ENCODE results near the gene YTHDF1.

YTHDF1 gene

DNA sequence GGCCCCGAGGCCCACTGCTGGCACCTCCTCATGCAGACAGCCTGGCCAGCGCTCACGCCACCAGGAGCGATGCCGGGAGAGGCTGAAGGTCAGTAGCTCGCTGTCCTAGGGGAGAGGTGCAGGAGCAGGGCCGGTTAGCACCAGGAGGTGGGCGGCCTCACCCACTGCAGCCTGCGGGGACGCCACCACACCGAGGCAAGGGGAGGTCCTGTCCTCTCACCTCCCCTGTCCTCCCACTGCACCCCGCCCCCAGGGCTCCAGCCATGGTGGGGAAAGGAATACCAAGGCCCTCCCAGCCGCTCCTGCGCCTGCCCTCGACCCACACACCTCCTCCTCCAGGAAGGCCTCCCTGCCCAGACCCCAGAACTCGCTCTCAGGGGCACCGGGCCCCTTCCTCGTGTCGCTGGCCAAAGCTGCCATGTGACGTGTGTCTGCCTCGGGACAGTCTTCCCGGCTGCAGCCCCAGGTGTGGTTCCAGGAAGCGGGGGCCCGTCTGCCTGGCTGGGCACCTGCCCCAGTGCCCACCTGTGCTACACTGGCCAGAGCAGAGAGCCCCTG lies 31.8 kb upstream of the YTHDF1 start:
- DNase-seq: no peak

DNA sequence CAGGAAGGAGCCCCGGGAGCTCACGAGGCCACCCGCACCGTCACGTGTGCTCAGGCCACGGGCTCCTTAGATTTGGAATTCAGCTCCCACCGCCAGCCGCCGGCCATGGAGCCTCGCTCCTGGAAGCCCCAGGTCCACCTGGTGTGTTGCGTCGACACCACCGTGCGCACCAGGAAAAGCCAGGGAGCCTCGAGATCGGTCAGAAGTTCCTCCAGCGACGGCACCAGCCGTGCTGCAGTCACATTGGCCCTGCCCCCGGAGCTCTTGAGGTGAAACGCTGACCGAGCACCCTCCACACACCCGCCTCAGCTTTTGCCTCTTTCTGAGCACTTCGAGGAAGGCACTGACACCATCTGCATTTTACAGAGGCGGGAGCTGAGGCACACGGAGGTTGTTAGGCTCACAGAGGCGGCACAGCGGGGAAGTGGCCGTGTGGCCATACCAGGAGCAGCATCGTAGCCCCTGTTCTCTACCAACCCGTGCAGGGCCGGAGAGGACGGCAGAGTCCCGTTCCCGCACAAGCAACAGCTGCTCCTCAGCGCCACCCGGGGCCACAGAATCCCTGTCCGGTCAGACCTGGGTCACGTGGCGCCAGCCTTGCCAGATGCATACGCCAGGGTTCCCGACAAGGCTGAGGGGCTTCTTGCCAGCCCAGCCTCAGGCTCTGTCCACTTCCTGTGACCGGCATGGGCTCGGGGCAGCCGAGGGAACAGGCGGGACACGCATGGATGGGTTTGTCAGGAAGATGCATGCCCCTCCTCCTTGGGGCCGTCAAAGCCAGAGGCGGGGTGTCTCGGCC lies 30.8 kb upstream of the YTHDF1 start:
- no peak for DNase-seq

GRCh38 chr20:63244468-63244867 lies 28.5 kb upstream of the YTHDF1 start:
- no peak for DNase-seq

GRCh38 chr20:63243604-63244247 lies 27.8 kb upstream of the YTHDF1 start:
- DNase-seq: no peak

GRCh38 chr20:63242736-63243135 lies 26.8 kb upstream of the YTHDF1 start:
- DNase-seq: no peak

DNA sequence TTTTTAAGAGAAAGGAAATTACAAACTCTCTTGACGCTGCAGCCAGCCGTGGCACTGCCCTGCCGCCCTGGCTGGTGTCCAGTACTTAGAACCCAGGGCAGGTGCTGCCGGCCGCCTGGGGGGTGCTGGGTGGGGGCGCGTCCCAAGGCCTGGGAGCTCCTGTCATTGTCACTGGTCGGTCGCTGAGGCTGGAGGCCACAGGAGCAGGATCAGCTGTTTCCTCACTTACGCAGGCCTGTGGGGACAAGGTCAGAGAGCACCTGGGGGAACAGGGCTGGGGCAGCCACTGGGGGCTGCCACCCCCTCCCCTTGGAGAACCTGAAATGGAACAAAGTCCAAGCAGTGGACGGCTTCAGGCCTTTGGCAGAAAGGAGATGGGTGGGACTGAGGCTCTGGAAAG lies 25.3 kb upstream of the YTHDF1 start:
- DNase-seq: no peak

- DNase-seq: no peak
These were observed 24.1 kb upstream of the YTHDF1 start for GRCh38 chr20:63240004-63240403.

DNA sequence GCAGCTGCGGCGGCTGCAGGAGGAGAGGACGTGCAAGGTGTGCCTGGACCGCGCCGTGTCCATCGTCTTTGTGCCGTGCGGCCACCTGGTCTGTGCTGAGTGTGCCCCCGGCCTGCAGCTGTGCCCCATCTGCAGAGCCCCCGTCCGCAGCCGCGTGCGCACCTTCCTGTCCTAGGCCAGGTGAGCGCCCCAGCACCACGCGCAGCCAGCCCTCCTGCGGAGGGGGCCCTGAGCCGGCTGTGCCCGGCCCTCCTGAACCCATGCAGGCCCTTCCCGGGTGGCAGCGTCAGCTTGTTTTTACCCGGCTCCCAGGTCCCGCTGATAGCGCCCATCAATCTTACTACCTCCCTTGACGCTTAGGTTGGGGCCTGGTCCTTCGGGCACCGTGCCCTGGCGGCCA lies 23.5 kb upstream of the YTHDF1 start:
- no peak for DNase-seq

- no peak for DNase-seq
These were observed 22.7 kb upstream of the YTHDF1 start for GRCh38 chr20:63238514-63239125.

DNA sequence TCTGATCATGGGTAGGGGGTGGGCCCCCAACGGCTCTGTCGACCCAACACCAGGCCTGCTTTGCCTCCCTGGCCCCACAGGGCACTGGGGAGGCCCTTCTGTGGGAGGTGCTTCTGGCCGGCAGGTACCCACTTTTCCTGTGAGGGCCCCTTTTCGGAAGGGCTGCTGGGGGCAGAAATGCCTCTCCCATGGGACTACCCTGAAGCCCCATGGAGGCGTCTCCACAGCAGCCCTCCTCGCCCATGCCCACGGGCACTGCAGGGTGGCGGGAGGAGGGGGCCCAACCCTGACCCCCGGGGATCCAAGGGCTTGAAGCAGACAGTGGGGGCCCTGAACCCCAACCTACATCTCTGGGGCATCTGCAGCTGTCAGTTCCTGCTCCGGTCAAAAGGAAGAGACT lies 22.1 kb upstream of the YTHDF1 start:
- no peak for DNase-seq

DNA sequence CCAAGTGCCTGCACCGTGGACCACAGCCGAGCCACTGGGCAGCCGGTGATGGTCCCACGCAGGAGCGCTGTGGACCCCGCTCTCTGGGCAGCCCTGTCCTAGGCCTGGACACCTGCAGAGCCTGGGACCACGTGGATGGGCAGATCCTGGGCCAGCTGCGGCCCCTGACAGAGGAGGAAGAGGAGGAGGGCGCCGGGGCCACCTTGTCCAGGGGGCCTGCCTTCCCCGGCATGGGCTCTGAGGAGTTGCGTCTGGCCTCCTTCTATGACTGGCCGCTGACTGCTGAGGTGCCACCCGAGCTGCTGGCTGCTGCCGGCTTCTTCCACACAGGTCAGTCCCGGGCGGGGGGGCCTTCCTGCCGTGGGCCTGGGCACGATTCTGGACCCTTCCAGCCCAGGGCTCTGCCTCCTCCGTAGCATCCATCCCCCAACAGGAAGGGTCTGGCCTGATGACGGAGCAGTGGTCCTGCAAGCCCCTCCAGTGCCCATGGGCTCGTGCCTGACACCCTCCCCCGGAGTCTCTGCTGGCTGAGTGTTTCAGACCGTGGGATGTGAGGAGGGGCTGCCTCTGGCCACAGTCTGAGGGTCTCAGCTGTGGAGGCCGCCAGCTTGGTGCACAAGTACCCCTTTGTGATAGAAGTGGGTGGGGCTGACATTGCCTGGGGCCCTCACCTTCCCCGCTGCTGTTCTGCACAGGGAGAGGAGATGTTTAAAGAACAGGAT lies 20.3 kb upstream of the YTHDF1 start:
- DNase-seq: no peak

DNA sequence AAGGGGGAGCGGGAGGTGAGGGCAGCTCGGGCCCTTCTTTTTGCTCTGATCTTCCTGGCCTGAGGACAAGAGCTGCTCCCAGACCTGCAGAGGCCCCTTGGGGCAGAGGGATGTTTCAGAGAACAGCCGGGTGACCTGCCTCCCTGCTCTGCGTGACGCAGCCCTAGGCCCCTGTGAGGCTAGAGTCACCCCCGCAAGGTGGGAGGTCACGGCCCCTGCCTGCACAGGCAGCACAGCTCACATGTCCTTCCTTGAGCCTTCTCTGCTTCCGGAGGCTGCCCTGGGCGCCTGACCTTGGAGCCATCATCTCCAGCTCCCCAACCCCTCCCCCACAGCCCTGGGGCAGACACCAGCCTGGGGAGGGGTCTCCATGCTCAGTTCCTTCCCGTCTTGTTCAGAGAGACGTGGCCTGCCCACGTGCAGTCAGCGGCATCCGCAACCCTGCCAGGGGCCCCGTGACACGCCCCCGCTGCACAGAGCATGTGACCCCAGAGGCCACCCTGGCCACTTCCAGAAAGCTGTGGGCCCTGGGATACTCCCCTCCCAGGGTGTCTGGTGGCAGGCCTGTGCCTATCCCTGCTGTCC lies 19.6 kb upstream of the YTHDF1 start, which contains the start of gene BIRC7:
Gene BIRC7 (plus strand): TSS at position 507 of the 585 bp plus-strand sequence. CDS start 192 bp downstream, outside the sequence.
- DNase-seq: no peak

DNA sequence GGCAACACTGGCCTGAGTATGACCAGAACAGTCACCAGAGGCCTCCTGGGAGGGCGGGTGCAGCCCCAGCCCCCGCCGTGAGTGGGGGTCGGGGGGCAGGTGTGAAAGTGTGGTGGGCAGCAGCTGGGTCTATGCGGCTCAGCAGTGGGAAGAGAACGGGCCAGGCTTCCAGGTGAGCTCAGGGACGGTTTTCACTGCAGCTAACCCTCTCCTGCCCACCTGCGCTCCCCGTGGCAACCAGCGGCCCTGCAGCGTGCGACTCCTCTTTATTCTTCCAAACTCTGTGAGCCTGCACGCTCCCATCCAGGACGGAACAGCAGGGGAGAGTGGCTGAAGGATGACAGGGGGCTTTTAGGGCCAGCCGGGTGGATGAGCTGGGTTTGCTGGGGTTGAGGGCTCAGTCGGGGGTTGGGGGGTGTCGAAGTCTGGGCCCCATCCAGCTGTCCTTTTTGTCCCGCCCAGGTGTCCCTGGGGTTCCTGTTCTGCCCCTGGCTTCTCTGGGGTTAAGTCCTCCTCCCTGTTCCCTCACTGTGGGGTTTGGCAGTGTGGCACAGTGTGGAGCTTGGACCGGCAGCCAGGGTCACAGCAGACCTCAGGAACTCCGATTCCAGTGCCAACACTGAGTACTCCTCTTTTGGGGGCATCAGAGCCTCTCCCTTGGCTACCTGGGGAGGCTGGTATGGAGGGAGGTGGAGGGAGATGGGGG lies 18.9 kb upstream of the YTHDF1 start:
- DNase-seq: no peak

DNA sequence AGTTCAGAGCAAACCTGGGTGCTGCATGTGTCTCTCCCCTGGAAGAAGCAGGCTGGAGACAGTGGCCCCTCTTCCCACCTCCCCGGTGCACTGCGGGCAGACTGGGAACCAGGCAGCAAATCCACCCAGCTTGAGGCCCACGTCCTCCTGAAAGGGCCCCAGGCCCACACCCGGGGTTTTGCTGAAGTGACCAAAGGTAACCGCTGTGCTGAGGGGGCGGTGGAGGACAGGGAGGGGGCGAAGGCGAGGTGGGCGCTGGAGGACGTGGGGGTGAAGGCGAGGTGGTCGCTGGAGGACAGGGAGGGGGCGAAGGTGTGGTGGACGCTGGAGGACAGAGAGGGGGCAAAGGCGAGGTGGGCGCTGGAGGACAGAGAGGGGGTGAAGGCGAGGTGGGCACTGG lies 18.0 kb upstream of the YTHDF1 start:
- no peak for DNase-seq

DNA sequence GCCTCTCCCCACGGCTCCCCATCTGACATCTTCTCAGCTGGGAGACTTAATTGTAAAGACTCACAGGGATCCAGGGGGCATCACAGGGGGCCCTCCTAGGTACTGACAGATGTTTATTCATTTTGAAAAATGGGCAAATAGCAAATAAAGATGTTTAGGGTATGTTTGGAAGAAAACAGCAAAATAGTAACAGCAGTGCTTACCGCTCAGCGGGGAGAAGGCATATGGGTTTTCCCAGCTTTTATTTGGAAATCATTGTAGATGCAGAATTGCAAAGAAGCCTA lies 17.1 kb upstream of the YTHDF1 start:
- no peak for DNase-seq

- DNase-seq: no peak
These were observed 16.5 kb upstream of the YTHDF1 start for GRCh38 chr20:63232235-63233060.

DNA sequence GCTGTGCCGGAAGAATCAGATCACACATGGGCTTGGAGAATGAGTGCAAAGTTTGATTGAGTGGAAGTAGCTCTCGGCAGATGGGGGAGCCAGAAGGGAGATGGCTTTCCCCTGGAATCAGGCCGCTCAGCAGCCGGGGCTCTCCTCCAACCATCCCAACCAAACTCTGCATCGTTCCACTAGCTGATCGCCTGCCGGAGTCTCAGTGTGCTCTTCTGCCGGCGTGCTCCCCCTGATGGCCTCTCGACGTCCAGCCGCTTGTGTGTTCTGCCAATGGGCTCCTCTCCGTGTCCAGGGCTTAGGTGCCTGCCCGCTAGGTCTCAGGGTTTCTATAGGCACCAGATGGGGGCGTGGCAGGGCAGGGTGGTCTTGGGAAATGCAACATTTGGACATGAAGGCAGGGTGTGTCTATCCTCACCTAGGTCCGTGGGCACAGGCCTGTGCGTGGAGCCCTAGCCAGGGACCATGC lies 14.9 kb upstream of the YTHDF1 start:
- no peak for DNase-seq

DNA sequence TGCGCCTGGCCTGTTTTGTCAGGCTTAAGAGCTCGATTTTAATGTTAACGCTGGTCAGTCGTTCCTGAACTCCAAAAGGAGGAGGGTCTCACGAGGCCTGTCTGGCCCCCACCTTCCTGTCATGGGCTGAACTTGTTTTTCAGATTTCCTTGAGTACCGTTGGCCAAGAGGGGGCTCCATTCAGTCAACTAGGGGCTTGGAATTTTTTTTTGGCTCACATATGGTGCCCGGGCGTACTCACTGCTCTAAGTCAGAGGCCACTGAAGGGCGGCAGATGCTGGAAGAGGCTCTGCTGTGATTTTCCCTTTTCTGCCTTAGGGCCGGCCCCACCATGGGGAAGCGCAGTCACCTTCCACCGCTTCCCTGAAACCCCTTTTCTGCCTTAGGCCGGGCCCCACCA lies 12.9 kb upstream of the YTHDF1 start:
- DNase-seq: no peak

DNA sequence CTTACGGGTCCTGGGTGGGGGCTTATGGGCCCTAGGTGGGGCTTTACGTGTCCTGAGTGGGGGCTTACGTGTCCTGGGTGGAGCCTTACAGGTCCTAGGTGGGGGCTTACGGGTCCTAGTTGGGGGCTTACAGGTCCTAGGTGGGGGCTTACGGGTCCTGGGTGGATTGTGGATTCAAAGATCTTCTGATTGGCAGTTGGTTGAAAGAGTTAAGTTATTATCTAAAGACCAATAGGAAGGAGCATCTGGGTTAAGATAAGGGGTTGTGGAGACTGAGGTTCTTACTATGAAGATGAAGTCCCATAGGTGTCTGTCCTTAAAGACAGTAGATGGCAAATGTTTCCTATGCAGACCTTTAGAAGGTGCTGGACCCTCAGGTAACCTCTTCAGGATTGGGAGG lies 11.3 kb upstream of the YTHDF1 start:
- no peak for DNase-seq

DNA sequence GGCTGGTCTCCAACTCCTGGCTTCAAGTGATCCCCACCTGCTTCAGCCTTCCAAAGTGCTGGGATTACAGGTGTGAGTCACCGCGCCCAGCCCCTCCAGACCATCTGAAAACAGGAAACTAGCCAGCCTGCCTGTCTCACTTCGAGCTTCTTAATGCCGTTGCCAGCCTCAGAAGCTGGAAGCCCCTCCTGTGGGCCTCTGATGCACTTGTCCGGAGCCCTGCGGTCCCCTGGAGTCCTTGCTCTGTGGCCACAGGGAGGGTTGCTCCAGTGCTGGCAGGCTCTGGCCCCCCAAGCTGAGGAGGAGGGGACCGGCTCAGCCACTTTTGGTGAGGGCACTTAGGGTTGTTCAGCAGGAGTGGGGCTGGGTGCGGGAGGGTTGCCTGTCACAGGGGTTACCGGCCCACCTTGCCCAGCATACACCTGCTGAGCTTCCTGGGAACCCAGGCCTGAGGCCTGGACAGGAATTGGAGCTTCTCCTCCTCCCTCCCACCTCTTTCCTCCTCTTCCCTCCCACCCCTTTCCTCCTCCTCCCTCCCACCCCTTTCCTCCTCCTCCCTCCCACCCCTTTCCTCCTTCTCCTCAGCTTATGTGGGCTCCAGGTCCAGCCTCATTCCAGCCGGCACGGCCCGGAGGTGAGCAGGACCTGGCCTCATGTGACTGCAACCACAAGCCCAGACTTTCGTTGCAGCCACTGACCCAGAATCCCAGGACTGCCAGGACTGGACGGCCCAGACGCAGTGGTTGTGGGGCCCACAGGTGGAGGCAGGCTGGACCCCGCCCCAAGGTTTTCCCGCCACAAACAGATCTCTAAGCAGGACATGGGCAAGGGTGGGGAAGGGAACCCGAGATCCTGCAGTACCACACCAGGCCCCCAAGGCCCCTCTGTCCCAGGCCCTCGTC lies 10.4 kb upstream of the YTHDF1 start:
- no peak for DNase-seq

All from bone marrow (tissue), 2 donors.